ENCODE data around the gene CLEC17A. TPM values are rescaled to one million over a fixed set of nuclear protein-coding genes. Genes with fewer than 3 reads are reported as not detected.

Gene CLEC17A
- total and polyA plus RNA-seq, 2 of the 13 experiments (the other 11 are each of a cell fraction or from before 2014, with no cell fraction given): not detected

GRCh38 chr19:14616407-14616806, 33.5 kb downstream of the CLEC17A start (continued):
- TF ChIP-seq ZNF318 (CRISPR knock-in tag; IDR thresholded peaks at IDR 0.05) (no peak), ZNF496 (CRISPR knock-in tag; IDR thresholded peaks at IDR 0.05; ENCODE audit: insufficient replicate concordance) (no peak), YEATS4 (CRISPR knock-in tag; IDR thresholded peaks at IDR 0.05; ENCODE audit: borderline replicate concordance) (no peak), RFX3 (CRISPR knock-in tag; IDR thresholded peaks at IDR 0.05) (no peak), SKIL (CRISPR knock-in tag; IDR thresholded peaks at IDR 0.05; ENCODE audit: borderline replicate concordance) (no peak), E2F1 (CRISPR knock-in tag; IDR thresholded peaks at IDR 0.05) (no peak), SCMH1 (CRISPR knock-in tag; IDR thresholded peaks at IDR 0.05; ENCODE audit: borderline replicate concordance) (no peak), RFX5 (IDR thresholded peaks at IDR 0.05; ENCODE audit: low read depth, low read length) (no peak), ZNF768 (CRISPR knock-in tag; IDR thresholded peaks at IDR 0.05) (no peak), FOXJ3 (CRISPR knock-in tag; IDR thresholded peaks at IDR 0.05; ENCODE audit: borderline replicate concordance) (no peak), MTA1 (CRISPR knock-in tag; IDR thresholded peaks at IDR 0.05; ENCODE audit: borderline replicate concordance) (no peak), GLMP (CRISPR knock-in tag; IDR thresholded peaks at IDR 0.05; ENCODE audit: borderline replicate concordance) (no peak), YEATS2 (CRISPR knock-in tag; IDR thresholded peaks at IDR 0.05; ENCODE audit: borderline replicate concordance) (no peak), NFE2L1 (CRISPR knock-in tag; IDR thresholded peaks at IDR 0.05; ENCODE audit: borderline replicate concordance) (no peak), JUND (CRISPR knock-in tag; IDR thresholded peaks at IDR 0.05) (no peak), KMT2A (CRISPR knock-in tag; IDR thresholded peaks at IDR 0.05) (no peak), ZFP37 (CRISPR knock-in tag; IDR thresholded peaks at IDR 0.05; ENCODE audit: borderline replicate concordance) (no peak), REXO4 (CRISPR knock-in tag; IDR thresholded peaks at IDR 0.05; ENCODE audit: borderline replicate concordance) (no peak)
